ENCODE measurements around the gene MEG3.

DNA sequence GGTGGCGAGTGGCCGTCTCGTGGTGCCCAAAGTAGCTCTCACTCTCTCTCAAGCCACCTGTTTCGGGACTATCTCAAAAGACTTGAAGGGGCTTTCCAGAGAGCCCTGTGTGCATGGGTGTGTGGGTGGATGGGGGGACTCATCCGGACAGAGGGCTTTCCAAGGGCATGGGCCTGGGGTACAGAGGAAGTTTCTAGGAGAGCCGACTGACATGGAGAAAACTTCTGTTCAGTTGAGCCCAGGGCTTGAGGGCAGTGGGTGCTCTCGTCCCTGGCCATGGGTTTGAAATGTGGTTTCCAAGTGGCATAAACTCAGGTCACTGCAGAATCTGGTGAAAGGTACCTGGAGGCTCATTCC is 47.4 kb upstream of the MEG3 start:
- TF ChIP-seq POLR2AphosphoS5 (IDR thresholded peaks at IDR 0.05) (no peak), EP300 (IDR thresholded peaks at IDR 0.05) (no peak)

All from suprapubic skin (tissue), 4 donors.